ENCODE measurements around the gene PALD1.

DNA sequence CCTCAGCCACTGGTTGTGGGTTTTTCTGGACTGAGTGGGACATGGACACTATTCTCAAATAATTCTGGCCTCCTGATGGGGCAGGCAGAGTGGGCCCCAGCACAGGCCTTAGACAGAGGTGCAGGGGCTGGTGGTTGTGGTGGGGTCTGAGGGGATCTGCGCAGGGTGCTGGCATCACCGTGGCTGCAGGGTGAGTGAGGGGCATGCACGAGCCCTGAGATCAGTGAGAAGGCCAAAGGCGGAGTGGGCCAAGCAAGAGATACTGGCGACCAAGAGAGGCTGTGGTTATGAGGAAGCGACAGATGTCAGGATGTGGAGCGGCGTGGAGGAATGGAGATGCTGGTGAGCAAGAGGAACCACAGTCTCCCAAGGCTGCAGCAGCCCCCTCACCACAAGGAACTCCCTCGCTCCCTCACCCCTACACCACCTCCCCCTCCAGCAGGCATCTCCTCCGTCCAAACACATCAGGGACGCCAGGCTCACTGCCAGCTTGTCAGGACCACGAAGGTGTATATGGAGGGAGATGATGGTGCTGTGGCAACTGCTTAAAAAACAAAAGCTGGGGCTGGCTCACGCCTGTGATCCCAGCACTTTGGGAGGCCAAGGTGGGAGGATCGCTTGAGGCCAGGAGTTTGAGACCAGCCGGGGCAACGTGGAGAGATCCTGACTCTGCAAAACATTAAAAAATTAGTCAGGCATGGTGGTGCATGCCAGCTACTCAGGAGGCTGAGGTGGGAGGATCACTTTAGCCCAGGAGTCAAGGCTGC, 114.4 kb downstream of the PALD1 start:
- TF ChIP-seq POLR2A (IDR thresholded peaks at IDR 0.05; ENCODE audit: low read length) (no peak), GATA1 (IDR thresholded peaks at IDR 0.05; ENCODE audit: low read depth, low read length) (no peak)

Data from erythroblast (primary cell).